ENCODE data around the gene CHRD. TPM values are rescaled to one million over a fixed set of nuclear protein-coding genes. Genes with fewer than 3 reads are reported as not detected.

The CHRD gene
- total and polyA plus RNA-seq, 10 of the 15 experiments (the other 5 are each of a cell fraction or from before 2014, with no cell fraction given): not detected

DNA sequence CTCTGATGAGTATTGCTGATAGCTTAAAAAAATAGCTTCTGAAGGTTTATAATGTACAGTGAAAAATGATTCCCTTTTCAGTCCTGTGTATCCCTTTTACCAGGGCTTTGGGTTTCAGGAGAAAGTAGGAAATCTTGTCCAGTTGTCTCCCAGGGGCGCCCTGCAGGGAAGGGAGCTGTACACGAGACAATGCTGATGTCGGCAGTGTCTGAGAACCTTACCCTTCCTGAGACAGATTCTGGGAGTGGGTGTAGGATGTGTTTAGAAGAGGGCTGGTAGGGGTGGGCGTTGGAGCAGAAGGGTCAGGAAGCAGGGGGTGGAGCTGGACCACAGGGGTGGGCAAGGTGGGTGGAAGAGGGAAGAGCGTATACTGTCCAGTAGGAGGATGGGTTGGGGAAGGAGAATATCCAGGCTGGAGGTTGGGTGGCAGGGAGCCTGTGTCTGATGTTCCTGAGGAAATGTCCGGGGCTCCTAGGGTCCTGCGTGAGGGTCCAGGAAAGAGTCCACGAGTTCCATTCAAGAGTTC, 7.5 kb upstream of the CHRD start:
- Histone ChIP-seq H3K9ac (ENCODE audit: control insufficient read depth, insufficient read depth, low read length) (no peak overlapping the region), H3K36me3 (ENCODE audit: control insufficient read depth in 2 of 2, insufficient read depth in 2 of 2, low read length in 1 of 2) (peaks cover 0 to 2% of the 10 kb centered on the region in 2 experiments; a peak in 1 of 4 replicates), H2AFZ (ENCODE audit: control insufficient read depth, low read depth, low read length) (no peak overlapping the region), H3K27me3 (replicated peaks in 1 of 2; ENCODE audit: control insufficient read depth in 2 of 2, insufficient read depth in 2 of 2, low read length in 1 of 2) (peaks cover 0 to 6% of the 10 kb centered on the region in 2 experiments; a peak in 2 of 4 replicates), H3K79me2 (ENCODE audit: control insufficient read depth, insufficient read depth, low read length) (no peaks in the 10 kb centered on the region), H3K9me3 (replicated peaks; ENCODE audit: control insufficient read depth, insufficient read depth, low read length) (no peaks in the 10 kb centered on the region), H3K4me2 (ENCODE audit: control insufficient read depth, insufficient read depth) (no peak overlapping the region), H3K4me1 (ENCODE audit: control insufficient read depth, insufficient read depth, low read length) (no peaks in the 10 kb centered on the region), H4K20me1 (ENCODE audit: control insufficient read depth, insufficient read depth) (no peaks in the 10 kb centered on the region), H3K4me3 (no peak overlapping the region), H3K27ac (ENCODE audit: control insufficient read depth, insufficient read depth) (no peak overlapping the region)
- intact Hi-C loops (cut with micrococcal nuclease; ENCODE audit: unreplicated experiment) (no loop called here), in situ Hi-C loops (cut with MboI) (no loop called here)
- FAIRE-seq: no peak
- WGBS (ENCODE audit: insufficient coverage, insufficient replicate concordance, low lambda C conversion rate, missing lambda C conversion rate): 54% methylated on average over 7 of the region's 8 CpGs
- DNase-seq (ENCODE audit: low read depth, low spot score): no peak
- POLR2A ChIA-PET: no interaction called here
- RAD21 ChIA-PET (ENCODE audit: unreplicated experiment): interaction anchor here (0.6 to 3.4 kb wide), 12 partner anchors 10 to 512 kb away, joined by 3 to 28 read pairs (median 6); partner anchors contain the start of genes CLCN2 and POLR2H
- no peak for ATAC-seq
- CTCF ChIA-PET: interaction anchor here (0.5 to 4.0 kb wide), 26 partner anchors 9 to 407 kb away, joined by 3 to 79 read pairs (median 5); partner anchors contain the start of genes CLCN2 and POLR2H
- SMC1A ChIA-PET (ENCODE audit: uncharacterized antibody, unreplicated experiment): interaction anchor here (0.9 to 2.2 kb wide), 16 partner anchors 9 to 476 kb away, joined by 3 to 24 read pairs (median 3); partner anchors contain the start of genes CLCN2 and POLR2H
- no peak for TF ChIP-seq TCF12 (IDR thresholded peaks at IDR 0.05; ENCODE audit: low read depth, low read length)
- no peak for TF ChIP-seq ZNF217 (IDR thresholded peaks at IDR 0.05)
- no peak for TF ChIP-seq HDGF (IDR thresholded peaks at IDR 0.05)
- TF ChIP-seq MYC (IDR thresholded peaks at IDR 0.05; ENCODE audit: insufficient read depth, insufficient read length, insufficient replicate concordance, low read length, severe bottlenecking): no peak
- BruUV-seq (replicated peaks): no TSS peak

GRCh38 chr3:184372911-184373310, 6.9 kb upstream of the CHRD start:
- ChIA-PET RAD21 (ENCODE audit: unreplicated experiment) (interaction anchor here (1.8 to 3.4 kb wide), 3 partner anchors 19 to 169 kb away, joined by 11 to 28 read pairs (median 14); no protein-coding TSS in a partner anchor), POLR2A (interaction anchor here (0.6 kb wide), 1 partner anchor 122 kb away, joined by 5 read pairs; no protein-coding TSS in a partner anchor), SMC1A (ENCODE audit: uncharacterized antibody, unreplicated experiment) (interaction anchor here (1.0 to 2.2 kb wide), 6 partner anchors 11 to 173 kb away, joined by 3 to 24 read pairs (median 6); partner anchors contain the start of genes CLCN2 and POLR2H), CTCF (interaction anchor here (1.0 to 4.0 kb wide), 7 partner anchors 9 to 168 kb away, joined by 3 to 79 read pairs (median 5); no protein-coding TSS in a partner anchor)
- no peak for FAIRE-seq
- Histone ChIP-seq H2AFZ (ENCODE audit: control insufficient read depth, low read depth, low read length) (no peak overlapping the region), H3K4me2 (ENCODE audit: control insufficient read depth, insufficient read depth) (no peak overlapping the region), H4K20me1 (ENCODE audit: control insufficient read depth, insufficient read depth) (no peaks in the 10 kb centered on the region), H3K4me3 (no peak overlapping the region), H3K27me3 (replicated peaks in 1 of 2; ENCODE audit: control insufficient read depth in 2 of 2, insufficient read depth in 2 of 2, low read length in 1 of 2) (peaks cover 0 to 8% of the 10 kb centered on the region in 2 experiments; a peak in 2 of 4 replicates), H3K79me2 (ENCODE audit: control insufficient read depth, insufficient read depth, low read length) (no peaks in the 10 kb centered on the region), H3K27ac (ENCODE audit: control insufficient read depth, insufficient read depth) (no peak overlapping the region), H3K4me1 (ENCODE audit: control insufficient read depth, insufficient read depth, low read length) (no peaks in the 10 kb centered on the region), H3K9me3 (replicated peaks; ENCODE audit: control insufficient read depth, insufficient read depth, low read length) (no peaks in the 10 kb centered on the region), H3K9ac (ENCODE audit: control insufficient read depth, insufficient read depth, low read length) (no peak overlapping the region), H3K36me3 (ENCODE audit: control insufficient read depth in 2 of 2, insufficient read depth in 2 of 2, low read length in 1 of 2) (no peaks in the 10 kb centered on the region; a peak in 1 of 4 replicates)
- 22% methylated on average over 5 of the region's 5 CpGs for WGBS (ENCODE audit: insufficient coverage, insufficient replicate concordance, low lambda C conversion rate, missing lambda C conversion rate)
- no TSS peak for BruUV-seq (replicated peaks)
- in situ Hi-C loops (cut with MboI): no loop called here
- intact Hi-C loops (cut with micrococcal nuclease; ENCODE audit: unreplicated experiment): no loop called here
- DNase-seq (ENCODE audit: low read depth, low spot score): no peak
- TF ChIP-seq ETV6 (conservative IDR thresholded peaks at IDR 0.05 in 1 of 2, IDR thresholded peaks at IDR 0.05 in 1 of 2; ENCODE audit: borderline replicate concordance in 1 of 2, low read depth in 1 of 2) (no peak), YBX1 (IDR thresholded peaks at IDR 0.05) (no peak), MAX (IDR thresholded peaks at IDR 0.05; ENCODE audit: low read depth, low read length) (no peak), SUZ12 (IDR thresholded peaks at IDR 0.05; ENCODE audit: unreplicated experiment) (no peak), MTA2 (IDR thresholded peaks at IDR 0.05; ENCODE audit: low read depth) (no peak), HDGF (IDR thresholded peaks at IDR 0.05) (no peak), PAX5 (IDR thresholded peaks at IDR 0.05; ENCODE audit: borderline replicate concordance, low read depth, low read length) (no peak), POLR2A (IDR thresholded peaks at IDR 0.05; ENCODE audit: low read depth, low read length) (no peak), IKZF2 (IDR thresholded peaks at IDR 0.05) (no peak), GATAD2B (conservative IDR thresholded peaks at IDR 0.05; ENCODE audit: low read depth) (no peak), HDAC6 (IDR thresholded peaks at IDR 0.05; ENCODE audit: unreplicated experiment) (no peak), PAX8 (IDR thresholded peaks at IDR 0.05) (no peak), EP300 (IDR thresholded peaks at IDR 0.05; ENCODE audit: borderline replicate concordance in 1 of 2, control insufficient read depth in 1 of 2, low read depth in 2 of 2, low read length in 2 of 2) (no peak), NBN (IDR thresholded peaks at IDR 0.05) (no peak)
- no peak for ATAC-seq

All from GM12878 (cell line).